Esophagus muscularis mucosa (tissue), 4 donors: ENCODE results near the gene FGD6.

Experiments used
- EP300 ChIP-seq: sonication (generic); formaldehyde crosslinking; IDR thresholded peaks from one replicate; pipeline ENCODE4 v1.6.1; 2017; ENCODE audit warnings: antibody characterized with exemption
- POLR2A ChIP-seq: fragments of 450-650 bp; IDR thresholded peaks from one replicate; pipeline ENCODE4 v1.6.1; 2017; ENCODE audit warnings: antibody characterized with exemption, moderate library complexity, mild to moderate bottlenecking, low read depth
- POLR2AphosphoS5 ChIP-seq, 2 donors: sonication (generic); formaldehyde crosslinking; IDR thresholded peaks; one replicate each; pipeline ENCODE4 v1.6.1; 2017; ENCODE audit warnings: antibody characterized with exemption in 2 of 2
- TF ChIP-seq, protein P1 (sequence below), 3 experiments: fragments of 200-600 bp in 2 of 3; fragments of 450-650 bp in 1 of 3; sonication (generic) in 2 of 3; IDR thresholded peaks; one replicate each; pipeline ENCODE4 v1.5.1; 2017 to 2019; ENCODE audit warnings: antibody characterized with exemption in 3 of 3, mild to moderate bottlenecking in 2 of 3, moderate library complexity in 1 of 3

- TF ChIP-seq, protein P1, sequence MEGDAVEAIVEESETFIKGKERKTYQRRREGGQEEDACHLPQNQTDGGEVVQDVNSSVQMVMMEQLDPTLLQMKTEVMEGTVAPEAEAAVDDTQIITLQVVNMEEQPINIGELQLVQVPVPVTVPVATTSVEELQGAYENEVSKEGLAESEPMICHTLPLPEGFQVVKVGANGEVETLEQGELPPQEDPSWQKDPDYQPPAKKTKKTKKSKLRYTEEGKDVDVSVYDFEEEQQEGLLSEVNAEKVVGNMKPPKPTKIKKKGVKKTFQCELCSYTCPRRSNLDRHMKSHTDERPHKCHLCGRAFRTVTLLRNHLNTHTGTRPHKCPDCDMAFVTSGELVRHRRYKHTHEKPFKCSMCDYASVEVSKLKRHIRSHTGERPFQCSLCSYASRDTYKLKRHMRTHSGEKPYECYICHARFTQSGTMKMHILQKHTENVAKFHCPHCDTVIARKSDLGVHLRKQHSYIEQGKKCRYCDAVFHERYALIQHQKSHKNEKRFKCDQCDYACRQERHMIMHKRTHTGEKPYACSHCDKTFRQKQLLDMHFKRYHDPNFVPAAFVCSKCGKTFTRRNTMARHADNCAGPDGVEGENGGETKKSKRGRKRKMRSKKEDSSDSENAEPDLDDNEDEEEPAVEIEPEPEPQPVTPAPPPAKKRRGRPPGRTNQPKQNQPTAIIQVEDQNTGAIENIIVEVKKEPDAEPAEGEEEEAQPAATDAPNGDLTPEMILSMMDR (IDR thresholded peaks at IDR 0.05): no peak
- no peak for TF ChIP-seq EP300
- no peak for TF ChIP-seq POLR2A
- no peak for TF ChIP-seq POLR2AphosphoS5 (IDR thresholded peaks at IDR 0.05)
Measured at GRCh38 chr12:95224202-95225170, 7.2 kb upstream of the FGD6 start.
